ENCODE results near the gene SNRPD3.
"Not testable (repeated sequence)": the region's sequence is repeated elsewhere in the genome, so short reads cannot be mapped to it uniquely, and the experiment has no call there.

Gene SNRPD3

DNA sequence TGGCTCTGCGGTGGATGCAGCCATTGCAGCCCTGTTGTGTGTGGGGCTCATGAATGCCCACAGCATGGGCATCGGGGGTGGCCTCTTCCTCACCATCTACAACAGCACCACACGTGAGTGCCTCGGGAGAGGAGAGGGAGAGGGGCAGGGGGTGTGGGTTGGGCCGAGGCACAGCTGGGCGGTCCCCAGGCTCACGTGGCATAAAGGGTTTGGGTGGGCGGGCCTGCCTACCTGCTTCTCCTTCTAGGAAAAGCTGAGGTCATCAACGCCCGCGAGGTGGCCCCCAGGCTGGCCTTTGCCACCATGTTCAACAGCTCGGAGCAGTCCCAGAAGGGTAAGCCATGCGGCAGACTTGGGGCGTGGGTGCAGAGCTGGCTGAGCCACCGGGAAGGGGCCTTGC, 59.0 kb downstream of the SNRPD3 start:
- not testable (repeated sequence) for DNase-seq (ENCODE audit: low read depth)

DNA sequence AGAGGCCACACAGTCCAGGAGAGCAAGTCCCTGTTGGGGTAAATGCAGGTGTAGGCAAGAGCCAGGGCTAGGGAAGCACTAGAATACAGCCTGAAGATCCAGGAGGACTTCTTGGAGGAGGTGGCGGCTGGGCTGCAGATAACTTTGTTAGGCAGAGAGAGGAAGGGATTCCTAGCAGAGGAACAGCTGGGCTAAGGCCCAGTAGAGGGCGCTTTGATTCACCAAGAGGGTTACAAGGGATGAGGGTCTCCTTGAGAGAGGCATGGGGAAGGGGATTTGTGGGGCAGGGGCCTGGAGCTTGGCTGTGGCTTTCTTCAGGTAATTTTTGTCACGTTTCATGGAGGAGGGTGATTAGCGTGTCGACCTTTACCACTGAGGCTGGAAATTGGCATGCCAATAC, 65.4 kb downstream of the SNRPD3 start:
- not testable (repeated sequence) for DNase-seq (ENCODE audit: low read depth)

DNA sequence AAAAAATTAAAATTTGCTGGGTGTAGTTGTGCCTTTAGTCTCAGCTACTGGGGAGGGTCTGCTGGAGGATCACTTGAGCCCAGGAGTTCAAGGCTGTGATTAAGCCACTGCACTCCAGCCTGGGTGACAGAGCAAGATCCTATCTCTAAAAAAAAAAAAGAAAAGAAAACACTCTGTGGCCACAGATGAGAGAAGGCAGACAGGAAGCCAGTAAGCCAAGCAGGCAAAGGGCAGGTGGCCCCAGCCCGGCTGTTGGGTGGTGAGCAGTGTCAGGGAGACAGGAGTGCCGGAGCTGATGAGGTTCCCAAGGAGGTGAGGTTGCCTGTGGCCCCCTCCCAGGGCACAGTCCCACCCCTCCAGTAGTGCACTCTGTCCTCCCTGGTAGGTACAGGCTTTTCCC, 66.8 kb downstream of the SNRPD3 start:
- DNase-seq (ENCODE audit: low read depth): not testable (repeated sequence)

All from amniotic epithelial cell (primary cell).